T-helper 1 cell treated with Interleukin-12 subunit alpha and Interleukin-12 subunit beta and Interleukin-4 antibody, amounts not matched to agents 30 μg/mL and 1 μg/mL, for 36 hours (primary cell): Measurements from ENCODE around the gene LRRC59.

Experiments
- H3K27ac Mint-ChIP-seq: one replicate; pipeline ENCODE4 v1.8.0; 2021; ENCODE audit warnings: mild to moderate bottlenecking, mixed read lengths
- H3K27me3 Mint-ChIP-seq: one replicate; pipeline ENCODE4 v1.8.0; 2021; ENCODE audit warnings: low read depth, mixed read lengths
- H3K36me3 Mint-ChIP-seq: one replicate; pipeline ENCODE4 v1.8.0; 2021; ENCODE audit warnings: low read depth, mixed read lengths
- H3K4me1 Mint-ChIP-seq: one replicate; pipeline ENCODE4 v1.8.0; 2021; ENCODE audit warnings: low read depth, mixed read lengths
- H3K4me3 Mint-ChIP-seq: one replicate; pipeline ENCODE4 v1.8.0; 2021; ENCODE audit warnings: mild to moderate bottlenecking, moderate library complexity, mixed read lengths
- H3K9me3 Mint-ChIP-seq: one replicate; pipeline ENCODE4 v1.8.0; 2021; ENCODE audit warnings: mixed read lengths

Gene LRRC59

DNA sequence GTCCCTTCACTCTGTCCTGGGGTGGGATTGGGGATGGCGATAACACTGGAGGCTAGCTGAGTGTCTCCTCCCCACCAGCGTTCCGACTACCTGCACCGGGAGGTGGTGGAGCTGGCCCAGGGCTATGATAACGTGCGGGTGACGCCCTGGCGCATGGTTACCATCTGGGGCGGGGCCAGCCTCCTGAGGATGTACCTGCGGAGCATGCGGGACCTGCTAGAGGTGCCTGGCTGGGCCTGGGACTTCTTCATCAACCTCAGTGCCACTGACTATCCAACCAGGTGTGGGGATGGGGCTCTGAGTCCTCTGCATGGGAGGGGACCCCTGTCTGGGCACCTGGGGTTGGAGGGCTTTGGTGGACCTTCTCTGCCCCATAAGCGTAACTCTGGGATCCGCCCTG is 42.5 kb downstream of the LRRC59 start:
- Mint-ChIP-seq H3K9me3 (no peaks in the 10 kb centered on the region), H3K27me3 (no peaks in the 10 kb centered on the region), H3K36me3 (peaks cover 18% of the 10 kb centered on the region), H3K4me1 (peaks cover 2% of the 10 kb centered on the region), H3K4me3 (no peak overlapping the region), H3K27ac (no peak overlapping the region)

GRCh38 chr17:50354198-50354597 is 43.1 kb downstream of the LRRC59 start:
- Mint-ChIP-seq H3K27me3 (no peaks in the 10 kb centered on the region), H3K9me3 (no peaks in the 10 kb centered on the region), H3K4me1 (peaks cover 2% of the 10 kb centered on the region), H3K36me3 (peaks cover 16% of the 10 kb centered on the region), H3K27ac (no peak overlapping the region), H3K4me3 (no peak overlapping the region)

DNA sequence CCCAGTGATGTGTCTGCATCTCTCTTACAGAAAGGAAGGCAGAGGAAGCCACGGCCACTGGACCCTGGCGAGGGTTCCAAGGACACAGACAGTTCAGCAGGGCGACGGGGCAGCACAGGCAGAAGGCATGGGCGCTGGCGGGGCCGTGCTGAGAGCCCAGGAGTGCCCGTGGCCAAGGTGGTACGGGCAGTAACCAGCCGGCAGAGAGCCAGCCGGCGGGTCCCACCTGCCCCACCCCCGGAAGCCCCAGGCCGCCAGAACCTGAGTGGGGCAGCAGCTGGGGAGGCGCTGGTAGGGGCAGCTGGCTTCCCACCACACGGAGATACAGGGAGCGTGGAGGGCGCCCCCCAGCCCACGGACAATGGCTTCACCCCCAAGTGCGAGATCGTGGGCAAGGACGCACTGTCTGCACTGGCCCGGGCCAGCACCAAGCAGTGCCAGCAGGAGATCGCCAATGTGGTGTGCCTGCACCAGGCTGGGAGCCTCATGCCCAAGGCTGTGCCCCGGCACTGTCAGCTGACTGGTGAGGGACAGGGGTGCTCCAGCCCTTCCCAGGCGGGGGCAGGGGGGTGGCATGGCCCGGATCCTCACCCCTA is 43.6 kb downstream of the LRRC59 start:
- Mint-ChIP-seq H3K36me3 (peaks cover 12% of the 10 kb centered on the region), H3K4me3 (no peak overlapping the region), H3K27ac (no peak overlapping the region), H3K4me1 (peaks cover 4% of the 10 kb centered on the region), H3K9me3 (no peaks in the 10 kb centered on the region), H3K27me3 (no peaks in the 10 kb centered on the region)

DNA sequence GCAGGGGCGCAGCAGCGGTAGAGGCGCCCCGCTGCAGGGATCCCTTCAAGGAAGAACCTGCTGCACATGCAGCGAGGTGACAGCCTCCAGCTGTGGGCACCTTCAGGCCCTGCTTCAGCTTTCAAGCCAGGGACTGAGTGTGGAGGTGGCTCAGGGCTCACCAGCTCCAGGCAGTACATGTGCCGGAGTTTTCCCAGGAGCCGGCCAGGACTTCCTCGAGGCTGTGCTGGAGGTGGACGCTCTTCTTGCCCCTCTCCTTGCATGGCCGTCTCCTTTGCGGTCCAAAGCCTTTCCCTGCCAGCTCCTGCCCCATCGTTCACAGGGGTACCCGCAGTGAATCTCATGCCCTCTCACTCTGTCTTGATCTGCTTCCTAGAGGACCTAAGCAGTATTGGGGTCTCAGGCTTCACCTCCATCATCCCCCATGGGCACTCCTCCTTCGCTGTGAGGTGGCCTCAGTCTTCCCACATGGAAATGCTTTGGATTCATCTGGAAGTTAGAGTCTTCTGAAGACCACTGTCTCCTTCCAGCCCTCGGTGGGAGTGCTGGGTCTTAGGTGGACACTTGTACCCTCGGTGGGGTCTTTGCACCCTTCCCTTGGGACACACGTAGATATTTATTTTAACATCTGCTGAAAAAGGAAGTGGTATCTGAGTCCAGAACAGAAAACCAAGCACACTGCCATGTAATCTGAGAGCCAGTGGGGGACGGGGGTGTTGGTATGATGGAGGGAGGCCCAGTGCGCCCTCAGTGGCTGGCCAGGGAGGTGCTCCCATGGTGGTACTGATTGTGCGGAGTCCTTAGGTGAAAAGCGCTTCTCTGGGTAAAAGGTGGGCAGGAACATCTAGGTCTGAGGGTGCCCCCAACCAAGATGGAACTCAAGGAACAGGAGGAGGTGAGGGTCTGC is 44.4 kb downstream of the LRRC59 start:
- Mint-ChIP-seq H3K27me3 (no peaks in the 10 kb centered on the region), H3K9me3 (no peaks in the 10 kb centered on the region), H3K4me1 (peaks cover 11% of the 10 kb centered on the region), H3K27ac (no peak overlapping the region), H3K36me3 (peaks cover 10% of the 10 kb centered on the region), H3K4me3 (no peak overlapping the region)

- H3K36me3 Mint-ChIP-seq, result peaks cover 7% of the 10 kb centered on the region
Measured at GRCh38 chr17:50352072-50352692, 45.1 kb downstream of the LRRC59 start.

GRCh38 chr17:50350733-50351132 is 46.6 kb downstream of the LRRC59 start:
- no peaks in the 10 kb centered on the region for H3K27me3 Mint-ChIP-seq
- H3K9me3 Mint-ChIP-seq, result no peaks in the 10 kb centered on the region
- H3K27ac Mint-ChIP-seq, result no peak overlapping the region
- no peak overlapping the region for H3K4me3 Mint-ChIP-seq
- H3K4me1 Mint-ChIP-seq, result peaks cover 22% of the 10 kb centered on the region
- peaks cover 7% of the 10 kb centered on the region for H3K36me3 Mint-ChIP-seq

More at GRCh38 chr17:50352072-50352692, 45.1 kb downstream of the LRRC59 start:
- Mint-ChIP-seq H3K9me3 (no peaks in the 10 kb centered on the region), H3K4me3 (no peak overlapping the region), H3K27ac (no peak overlapping the region), H3K27me3 (no peaks in the 10 kb centered on the region), H3K4me1 (peaks cover 16% of the 10 kb centered on the region)

DNA sequence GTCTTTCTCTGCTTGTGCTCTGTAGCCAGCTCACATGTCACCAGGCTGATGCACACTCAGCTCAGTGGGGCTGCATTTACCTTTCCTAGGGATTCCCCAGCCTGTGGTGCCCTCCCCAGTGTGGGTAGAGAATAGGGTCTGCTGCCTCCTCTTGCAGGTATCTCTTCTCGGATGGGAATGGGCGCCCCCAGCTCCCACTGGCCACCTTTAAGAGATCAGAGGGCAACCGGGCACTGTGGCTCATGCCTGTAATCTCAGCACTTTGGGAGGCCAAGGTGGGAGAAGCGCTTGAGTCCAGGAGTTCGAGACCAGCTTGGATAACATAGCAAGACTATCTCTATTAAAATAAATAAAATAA is 48.1 kb downstream of the LRRC59 start:
- peaks cover 5% of the 10 kb centered on the region for H3K36me3 Mint-ChIP-seq
- H3K4me3 Mint-ChIP-seq, result peak overlapping the region; percentile 25
- peaks cover 29% of the 10 kb centered on the region for H3K4me1 Mint-ChIP-seq
- H3K27me3 Mint-ChIP-seq, result no peaks in the 10 kb centered on the region
- no peaks in the 10 kb centered on the region for H3K9me3 Mint-ChIP-seq
- no peak overlapping the region for H3K27ac Mint-ChIP-seq

DNA sequence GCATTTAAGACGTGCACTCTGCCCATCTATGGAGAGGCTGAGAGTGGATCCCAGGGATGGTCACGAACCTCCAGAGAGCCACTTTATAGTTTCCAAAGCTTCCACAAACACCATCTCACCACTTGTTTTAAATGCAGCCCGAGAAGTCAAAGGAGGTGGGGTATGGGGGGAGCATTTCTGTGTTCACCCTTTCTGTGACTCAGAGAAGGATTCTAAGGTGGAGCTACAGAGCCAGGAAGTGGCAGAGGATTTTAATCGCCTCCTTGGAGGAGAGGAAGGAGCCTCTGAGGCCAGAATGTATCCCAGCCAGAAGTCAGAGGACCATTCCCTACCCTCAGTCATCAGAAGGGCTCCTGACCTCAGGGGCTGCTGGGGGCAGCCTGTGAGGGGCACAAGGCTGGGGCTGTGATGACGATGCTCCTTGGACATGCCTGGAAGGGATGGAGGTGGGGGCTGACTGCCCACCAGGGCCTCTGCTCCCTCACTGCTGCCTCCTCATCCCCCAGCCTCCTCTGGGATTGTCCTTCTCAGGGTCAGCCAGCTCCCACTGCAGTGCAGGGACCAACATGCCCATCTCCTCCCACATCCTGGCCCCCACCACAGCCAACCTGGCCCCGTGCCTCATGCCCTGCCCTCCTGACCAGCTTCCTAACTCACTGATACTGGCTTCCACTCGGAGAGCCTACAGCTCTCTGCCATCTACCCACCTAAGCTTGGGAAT is 48.6 kb downstream of the LRRC59 start:
- Mint-ChIP-seq H3K36me3 (peaks cover 5% of the 10 kb centered on the region), H3K27me3 (no peaks in the 10 kb centered on the region), H3K4me3 (peak overlapping the region; percentile 25), H3K9me3 (no peaks in the 10 kb centered on the region), H3K27ac (peak overlapping the region; percentile 32), H3K4me1 (peaks cover 29% of the 10 kb centered on the region)

DNA sequence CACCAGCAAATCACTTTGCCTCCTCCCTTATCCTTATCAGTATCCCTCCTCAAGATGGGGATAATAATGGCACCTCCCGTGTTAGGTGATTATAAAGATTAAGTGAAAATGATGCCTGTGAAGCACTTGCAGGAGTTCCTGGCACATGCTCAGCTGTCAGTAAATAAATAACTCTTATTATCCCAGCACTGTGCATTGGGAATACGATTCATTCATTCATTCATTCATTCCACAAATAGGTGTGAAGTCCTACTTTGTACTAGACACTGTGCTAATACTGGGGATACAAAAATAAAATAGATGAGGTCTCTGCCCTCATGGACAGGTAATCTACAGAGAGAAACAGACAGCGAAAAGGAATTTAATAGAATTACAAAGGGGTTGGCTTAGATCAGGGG is 49.4 kb downstream of the LRRC59 start:
- Mint-ChIP-seq H3K9me3 (no peaks in the 10 kb centered on the region), H3K27ac (peak overlapping the region; percentile 53), H3K4me3 (peak overlapping the region; percentile 88), H3K27me3 (no peaks in the 10 kb centered on the region), H3K36me3 (peaks cover 2% of the 10 kb centered on the region), H3K4me1 (peaks cover 29% of the 10 kb centered on the region)

DNA sequence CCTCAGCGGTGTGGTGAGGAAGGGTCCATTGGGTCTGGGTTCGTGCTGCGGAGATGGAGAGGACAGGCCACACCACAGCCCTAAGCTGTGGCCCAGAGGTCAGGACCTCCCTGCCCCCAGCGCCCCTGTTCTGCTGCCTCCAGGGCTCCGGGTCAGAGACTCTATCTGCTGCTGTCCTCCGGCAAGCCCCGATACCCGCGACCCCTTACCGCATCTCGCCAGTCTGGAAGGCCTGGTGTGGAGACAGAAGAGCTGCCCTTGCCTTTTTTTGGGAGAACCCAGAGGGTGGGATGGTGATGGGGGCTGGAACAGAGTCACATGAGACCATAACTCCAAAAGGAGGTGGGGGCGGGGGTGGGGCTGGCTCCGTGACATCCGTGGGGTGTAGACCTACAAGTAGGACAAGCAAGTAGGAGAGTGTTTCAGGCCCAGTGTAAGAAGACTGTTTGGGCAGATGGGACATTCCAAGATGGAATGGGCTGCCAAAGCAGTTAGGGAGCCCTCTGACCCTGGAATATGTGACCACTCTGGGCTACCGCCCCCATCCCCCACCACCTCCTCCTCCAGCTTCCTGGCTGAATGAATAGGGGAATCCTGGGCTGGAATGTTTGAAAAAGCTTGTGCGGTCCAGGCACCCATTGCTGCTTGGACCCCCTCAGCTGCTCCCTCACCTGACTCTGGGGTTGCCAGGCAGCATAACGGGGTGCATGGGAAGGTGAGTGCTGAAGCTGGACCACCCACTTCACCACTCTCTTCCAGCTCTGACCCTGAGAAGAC is 50.0 kb downstream of the LRRC59 start:
- peaks cover 2% of the 10 kb centered on the region for H3K36me3 Mint-ChIP-seq
- peak overlapping the region; percentile 26 for H3K27ac Mint-ChIP-seq

DNA sequence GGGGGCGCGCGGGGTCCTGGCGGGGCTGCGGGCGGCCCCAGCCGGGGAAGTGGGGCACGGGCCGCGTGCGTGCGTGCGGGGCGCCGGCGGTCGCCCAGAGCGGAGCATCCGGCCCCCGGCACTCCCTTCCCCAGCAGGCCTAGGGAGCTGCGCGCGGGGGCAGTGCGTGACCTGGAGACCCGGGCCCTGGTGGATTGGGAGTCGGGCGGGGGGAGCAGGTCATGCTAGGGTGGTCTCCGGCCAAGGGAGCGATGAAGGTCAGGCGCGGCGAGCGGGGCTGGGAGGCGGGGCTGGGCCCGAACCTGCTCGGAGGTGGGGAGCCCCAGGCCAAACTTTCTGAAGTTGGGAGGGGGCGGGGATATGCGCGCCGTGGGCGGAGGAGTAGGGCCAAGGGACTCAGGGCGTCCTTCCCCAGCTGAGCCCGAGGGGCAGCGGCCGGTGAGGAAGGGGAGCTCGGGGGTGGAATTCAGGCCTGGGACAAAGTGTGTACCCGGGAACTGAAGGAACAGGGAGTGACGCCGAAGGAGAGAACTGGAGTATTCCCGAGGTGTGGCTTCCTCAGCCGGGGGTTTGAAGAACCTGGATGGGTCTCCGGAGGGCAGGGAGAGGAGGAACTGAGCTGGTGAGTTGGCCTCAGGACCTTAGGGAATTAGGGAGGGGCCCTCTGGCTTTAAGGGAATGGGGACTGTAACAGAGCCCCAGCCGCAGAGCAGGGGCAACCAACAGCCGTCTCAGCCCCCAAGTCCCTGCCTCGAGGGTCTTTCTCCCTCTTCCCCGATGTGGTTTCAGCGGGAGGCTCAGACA is 50.8 kb downstream of the LRRC59 start:
- H3K4me3 Mint-ChIP-seq, result peak overlapping the region; percentile 88
- no peaks in the 10 kb centered on the region for H3K27me3 Mint-ChIP-seq
- peaks cover 29% of the 10 kb centered on the region for H3K4me1 Mint-ChIP-seq
- peaks cover 2% of the 10 kb centered on the region for H3K36me3 Mint-ChIP-seq
- H3K27ac Mint-ChIP-seq, result peak overlapping the region; percentile 77
- H3K9me3 Mint-ChIP-seq, result no peaks in the 10 kb centered on the region

More for the DNA sequence above, 50.0 kb downstream of the LRRC59 start:
- Mint-ChIP-seq H3K4me3 (peak overlapping the region; percentile 88), H3K9me3 (no peaks in the 10 kb centered on the region), H3K27me3 (no peaks in the 10 kb centered on the region), H3K4me1 (peaks cover 29% of the 10 kb centered on the region)

DNA sequence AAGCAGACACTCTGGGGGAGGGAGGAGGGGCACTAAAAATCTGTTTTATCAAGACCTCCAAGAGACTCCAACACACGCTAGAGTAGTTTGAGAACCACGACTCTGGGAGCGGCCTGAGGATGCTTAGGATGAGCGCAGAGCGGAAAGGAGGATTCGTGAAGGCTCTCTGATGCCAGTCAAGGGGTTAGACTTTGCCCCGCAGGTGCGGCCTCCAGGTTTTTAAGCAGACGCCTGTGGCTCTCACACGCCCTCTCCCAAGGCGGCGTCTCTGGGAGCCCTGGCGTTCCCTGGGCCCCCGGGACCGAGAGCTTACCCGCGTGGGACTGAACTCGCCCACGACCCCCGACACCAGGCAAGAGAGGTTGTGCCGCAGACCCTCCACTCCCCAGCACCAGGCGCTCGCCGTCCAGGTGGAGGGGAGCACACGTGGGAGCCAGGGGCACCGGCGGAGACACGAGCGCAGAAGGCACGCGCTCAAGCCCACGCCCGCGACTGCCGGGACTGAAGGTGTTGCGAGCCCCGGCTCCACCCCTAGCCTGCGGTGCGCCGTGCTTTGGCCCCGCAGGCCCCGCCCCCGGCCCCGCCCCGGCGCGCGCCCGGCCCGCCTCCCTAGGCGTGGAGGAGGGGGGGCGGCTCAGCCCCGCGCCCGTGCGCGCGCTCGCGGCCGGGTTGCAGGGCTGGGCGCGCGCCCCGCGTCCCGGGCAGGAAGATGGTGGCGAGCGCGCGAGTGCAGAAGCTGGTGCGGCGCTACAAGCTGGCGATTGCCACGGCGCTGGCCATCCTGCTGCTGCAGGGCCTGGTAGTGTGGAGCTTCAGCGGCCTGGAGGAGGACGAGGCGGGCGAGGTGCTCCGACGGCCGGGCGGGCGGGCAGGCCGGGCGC is 51.7 kb downstream of the LRRC59 start, which contains the start of gene XYLT2:
TSS of gene XYLT2 (plus strand) at position 695 of the 881 bp plus-strand sequence. CDS start at position 710, 15 bp downstream.
- Mint-ChIP-seq H3K27me3 (no peaks in the 10 kb centered on the region), H3K9me3 (no peaks in the 10 kb centered on the region), H3K27ac (peak within 1 kb of the TSS; percentile 96)

More for the DNA sequence above, 51.7 kb downstream of the LRRC59 start, which contains the start of gene XYLT2:
- Mint-ChIP-seq H3K36me3 (no peaks in the 10 kb centered on the region), H3K4me1 (peaks cover 29% of the 10 kb centered on the region), H3K4me3 (peak within 1 kb of the TSS; percentile 93)
